ENCODE measurements around the gene MBTD1. TPM values are rescaled to one million over a fixed set of nuclear protein-coding genes. Genes with fewer than 3 reads are reported as not detected.

Gene MBTD1
- total and polyA plus RNA-seq, 2 experiments from 2014 or later: 3.2 to 24.2 TPM

- Histone ChIP-seq H3K27ac (peak overlapping the region; percentile 43), H3K9me3 (ENCODE audit: low read depth) (no peaks in the 10 kb centered on the region), H3K4me2 (no peak overlapping the region), H2AFZ (no peak overlapping the region), H3K4me3 (no peak overlapping the region), H3K79me2 (no peaks in the 10 kb centered on the region), H3K36me3 (replicated peaks; ENCODE audit: insufficient read depth, low read depth) (no peaks in the 10 kb centered on the region), H4K20me1 (ENCODE audit: insufficient read depth, poor library complexity, severe bottlenecking) (no peaks in the 10 kb centered on the region), H3K27me3 (no peaks in the 10 kb centered on the region), H3K4me1 (ENCODE audit: insufficient read depth) (no peaks in the 10 kb centered on the region), H3K9me2 (replicated peaks; ENCODE audit: insufficient read depth) (no peaks in the 10 kb centered on the region)
- WGBS (ENCODE audit: low lambda C conversion rate, missing lambda C conversion rate): 78% methylated on average over 6 of the region's 6 CpGs
- no peak for TF ChIP-seq EZH2phosphoT487 (IDR thresholded peaks at IDR 0.05; ENCODE audit: low read depth, severe bottlenecking, unreplicated experiment)
- TF ChIP-seq EZH2 (IDR thresholded peaks at IDR 0.05; ENCODE audit: borderline replicate concordance): no peak
- no peak for TF ChIP-seq CTCF (IDR thresholded peaks at IDR 0.05; ENCODE audit: poor library complexity)
- no peak for DNase-seq (ENCODE audit: low spot score)
Measured at GRCh38 chr17:51144266-51145022, 115.4 kb downstream of the MBTD1 start.

- 79% methylated on average over 2 of the region's 2 CpGs for WGBS (ENCODE audit: low lambda C conversion rate, missing lambda C conversion rate)
- no peaks in the 10 kb centered on the region for H3K79me2 ChIP-seq
- H4K20me1 ChIP-seq (ENCODE audit: insufficient read depth, poor library complexity, severe bottlenecking): no peaks in the 10 kb centered on the region
- no peaks in the 10 kb centered on the region for H3K4me1 ChIP-seq (ENCODE audit: insufficient read depth)
- no peak overlapping the region for H2AFZ ChIP-seq
- H3K4me2 ChIP-seq: no peak overlapping the region
- H3K36me3 ChIP-seq (replicated peaks; ENCODE audit: insufficient read depth, low read depth): no peaks in the 10 kb centered on the region
- H3K27me3 ChIP-seq: no peaks in the 10 kb centered on the region
- no peak overlapping the region for H3K27ac ChIP-seq
- no peak overlapping the region for H3K4me3 ChIP-seq
- no peak for DNase-seq (ENCODE audit: low spot score)
- TF ChIP-seq CTCF (IDR thresholded peaks at IDR 0.05; ENCODE audit: poor library complexity) (no peak), EZH2 (IDR thresholded peaks at IDR 0.05; ENCODE audit: borderline replicate concordance) (no peak), EZH2phosphoT487 (IDR thresholded peaks at IDR 0.05; ENCODE audit: low read depth, severe bottlenecking, unreplicated experiment) (no peak)
- H3K9me3 ChIP-seq (ENCODE audit: low read depth): no peaks in the 10 kb centered on the region
- no peaks in the 10 kb centered on the region for H3K9me2 ChIP-seq (replicated peaks; ENCODE audit: insufficient read depth)
Measured at GRCh38 chr17:51142597-51142996, 117.3 kb downstream of the MBTD1 start.

GRCh38 chr17:51135956-51136355, 123.9 kb downstream of the MBTD1 start:
- no peaks in the 10 kb centered on the region for H3K36me3 ChIP-seq (replicated peaks; ENCODE audit: insufficient read depth, low read depth)
- no peak overlapping the region for H3K4me3 ChIP-seq
- no peaks in the 10 kb centered on the region for H4K20me1 ChIP-seq (ENCODE audit: insufficient read depth, poor library complexity, severe bottlenecking)
- no peak overlapping the region for H2AFZ ChIP-seq
- no peaks in the 10 kb centered on the region for H3K27me3 ChIP-seq
- H3K4me1 ChIP-seq (ENCODE audit: insufficient read depth): peaks cover 6% of the 10 kb centered on the region
- TF ChIP-seq EZH2phosphoT487 (IDR thresholded peaks at IDR 0.05; ENCODE audit: low read depth, severe bottlenecking, unreplicated experiment): no peak
- no peak for TF ChIP-seq EZH2 (IDR thresholded peaks at IDR 0.05; ENCODE audit: borderline replicate concordance)
- no peak for TF ChIP-seq CTCF (IDR thresholded peaks at IDR 0.05; ENCODE audit: poor library complexity)
- WGBS (ENCODE audit: low lambda C conversion rate, missing lambda C conversion rate): 92% methylated on average over 3 of the region's 3 CpGs
- H3K9me3 ChIP-seq (ENCODE audit: low read depth): no peaks in the 10 kb centered on the region
- no peaks in the 10 kb centered on the region for H3K9me2 ChIP-seq (replicated peaks; ENCODE audit: insufficient read depth)
- H3K27ac ChIP-seq: no peak overlapping the region
- no peak for DNase-seq (ENCODE audit: low spot score)
- H3K79me2 ChIP-seq: no peaks in the 10 kb centered on the region
- no peak overlapping the region for H3K4me2 ChIP-seq

Measured in hepatocyte (in vitro differentiated cells).